SH-SY5Y (cell line): Measurements from ENCODE around the gene RAP2B.

Source experiments
- GATA2 ChIP-seq: IDR thresholded peaks from 2 replicates; pipeline ENCODE4 v1.6.1; 2011; ENCODE audit warnings: mild to moderate bottlenecking, low read depth, low read length
- GATA3 ChIP-seq: IDR thresholded peaks from 2 replicates; pipeline ENCODE4 v1.6.1; 2011; ENCODE audit warnings: low read depth, mild to moderate bottlenecking, low read length, moderate library complexity

- TF ChIP-seq GATA3: no peak
- no peak for TF ChIP-seq GATA2
These were observed 31.6 kb upstream of the RAP2B start for GRCh38 chr3:153130312-153130977.
